Lower leg skin (tissue), 3 donors: ENCODE data around the gene DSG1.

Experiments used
- POLR2A ChIP-seq, 2 donors: fragments of 450-650 bp; IDR thresholded peaks; one replicate each; pipeline ENCODE4 v1.6.1; 2016 to 2017; ENCODE audit warnings: antibody characterized with exemption in 2 of 2, mild to moderate bottlenecking in 1 of 2, moderate library complexity in 1 of 2
- TF ChIP-seq, protein P1 (sequence below), 3 donors: fragments of 450-650 bp; IDR thresholded peaks; one replicate each; pipeline ENCODE4 v1.5.1; 2016; ENCODE audit warnings: antibody characterized with exemption in 3 of 3, mild to moderate bottlenecking in 3 of 3, moderate library complexity in 2 of 3

DNA sequence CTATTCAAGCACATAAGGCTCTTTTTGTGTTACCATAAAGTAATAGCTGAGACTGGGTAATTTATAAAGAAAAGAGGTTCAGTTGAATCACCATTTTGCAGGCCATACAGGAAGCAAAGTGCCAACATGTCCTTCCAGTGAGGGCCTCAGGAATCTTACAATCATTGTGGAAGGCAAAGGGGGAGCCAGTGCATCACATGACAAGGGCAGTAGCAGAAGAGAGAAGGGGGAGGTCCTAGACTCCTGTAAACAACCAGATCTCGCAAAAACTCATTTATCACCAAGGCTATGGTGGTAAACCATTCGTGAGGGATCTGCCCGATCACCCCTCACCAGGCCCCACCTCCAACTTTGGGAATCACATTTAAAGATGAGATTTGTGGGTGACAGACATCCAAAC, 75.3 kb downstream of the DSG1 start:
- TF ChIP-seq POLR2A (IDR thresholded peaks at IDR 0.05), result no peak
- TF ChIP-seq, protein P1, sequence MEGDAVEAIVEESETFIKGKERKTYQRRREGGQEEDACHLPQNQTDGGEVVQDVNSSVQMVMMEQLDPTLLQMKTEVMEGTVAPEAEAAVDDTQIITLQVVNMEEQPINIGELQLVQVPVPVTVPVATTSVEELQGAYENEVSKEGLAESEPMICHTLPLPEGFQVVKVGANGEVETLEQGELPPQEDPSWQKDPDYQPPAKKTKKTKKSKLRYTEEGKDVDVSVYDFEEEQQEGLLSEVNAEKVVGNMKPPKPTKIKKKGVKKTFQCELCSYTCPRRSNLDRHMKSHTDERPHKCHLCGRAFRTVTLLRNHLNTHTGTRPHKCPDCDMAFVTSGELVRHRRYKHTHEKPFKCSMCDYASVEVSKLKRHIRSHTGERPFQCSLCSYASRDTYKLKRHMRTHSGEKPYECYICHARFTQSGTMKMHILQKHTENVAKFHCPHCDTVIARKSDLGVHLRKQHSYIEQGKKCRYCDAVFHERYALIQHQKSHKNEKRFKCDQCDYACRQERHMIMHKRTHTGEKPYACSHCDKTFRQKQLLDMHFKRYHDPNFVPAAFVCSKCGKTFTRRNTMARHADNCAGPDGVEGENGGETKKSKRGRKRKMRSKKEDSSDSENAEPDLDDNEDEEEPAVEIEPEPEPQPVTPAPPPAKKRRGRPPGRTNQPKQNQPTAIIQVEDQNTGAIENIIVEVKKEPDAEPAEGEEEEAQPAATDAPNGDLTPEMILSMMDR (IDR thresholded peaks at IDR 0.05), result no peak
